ENCODE results near the gene TTLL5. TPM values are rescaled to one million over a fixed set of nuclear protein-coding genes. Genes with fewer than 3 reads are reported as not detected.

TTLL5 gene
- total and polyA plus RNA-seq, 9 of the 15 experiments (the other 6 are each of a cell fraction or from before 2014, with no cell fraction given), result 4.1 to 18.9 (median 12.6) TPM

DNA sequence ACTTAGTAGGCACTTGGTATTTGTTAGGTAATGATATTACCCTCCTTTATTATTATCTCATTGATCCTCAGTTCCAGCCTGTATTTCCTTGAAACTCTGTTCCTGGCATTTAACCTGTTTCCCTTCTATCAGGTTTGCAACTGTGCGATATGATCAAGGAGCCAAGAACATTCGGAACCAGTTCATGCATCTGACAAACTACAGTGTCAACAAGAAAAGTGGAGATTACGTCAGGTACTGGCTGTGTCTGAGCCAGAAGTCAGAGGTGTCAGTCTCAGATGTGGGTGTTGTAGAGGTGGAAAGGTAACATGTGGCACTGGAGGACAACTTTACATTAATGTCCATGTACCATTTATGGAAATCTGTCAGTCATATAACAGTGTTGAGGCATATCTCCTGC is 56.7 kb downstream of the TTLL5 start:
- Histone ChIP-seq H3K4me2 (ENCODE audit: insufficient read depth, low read length) (no peak overlapping the region), H3K9me3 (replicated peaks; ENCODE audit: control insufficient read depth, insufficient read depth, low read depth, low read length) (no peaks in the 10 kb centered on the region), H3K27ac (ENCODE audit: extremely low read depth, low read depth, low read length) (no peak overlapping the region), H3K36me3 (ENCODE audit: control insufficient read depth, insufficient read depth, low read length) (peaks cover 8% of the 10 kb centered on the region; the same call in 2 of the 3 replicates), H2AFZ (ENCODE audit: low read depth, low read length) (no peak overlapping the region), H3K27me3 (ENCODE audit: control insufficient read depth in 2 of 2, insufficient read depth in 2 of 2, low read length in 2 of 2) (no peaks in the 10 kb centered on the region), H3K9ac (ENCODE audit: insufficient read depth in 1 of 2, low read depth in 2 of 2, low read length in 2 of 2) (0 out of 4 replicates have a peak overlapping the region, but pooled peaks of 1 of the 2 experiments have one; percentile 10), H3K4me1 (replicated peaks in 1 of 2; ENCODE audit: control insufficient read depth in 2 of 2, insufficient read depth in 2 of 2, low read length in 2 of 2) (peaks cover 0 to 6% of the 10 kb centered on the region in 2 experiments; a peak in 3 of 5 replicates), H4K20me1 (replicated peaks; ENCODE audit: control insufficient read depth, insufficient read depth, low read length) (no peaks in the 10 kb centered on the region), H3K79me2 (ENCODE audit: control insufficient read depth, insufficient read depth, low read length) (no peaks in the 10 kb centered on the region), H3K4me3 (no peak overlapping the region), H3K9me1 (ENCODE audit: control insufficient read depth, insufficient read depth, low read length) (no peaks in the 10 kb centered on the region)
- in situ Hi-C loops (cut with MboI) (loop anchor here (5.0 to 25.0 kb wide), 3 partner anchors 265 to 937 kb away; partner anchors contain the start of genes ESRRB and TGFB3), intact Hi-C loops (cut with micrococcal nuclease) (loop anchor here (10.0 kb wide), 1 partner anchor 927 kb away; no protein-coding TSS in a partner anchor)
- FAIRE-seq (no peak), DNase-seq (ENCODE audit: extremely low read depth in 1 of 4, low spot score in 3 of 4) (no peak), ATAC-seq (no peak)
- no TSS peak for BruUV-seq (replicated peaks)
- TF ChIP-seq, protein P1, sequence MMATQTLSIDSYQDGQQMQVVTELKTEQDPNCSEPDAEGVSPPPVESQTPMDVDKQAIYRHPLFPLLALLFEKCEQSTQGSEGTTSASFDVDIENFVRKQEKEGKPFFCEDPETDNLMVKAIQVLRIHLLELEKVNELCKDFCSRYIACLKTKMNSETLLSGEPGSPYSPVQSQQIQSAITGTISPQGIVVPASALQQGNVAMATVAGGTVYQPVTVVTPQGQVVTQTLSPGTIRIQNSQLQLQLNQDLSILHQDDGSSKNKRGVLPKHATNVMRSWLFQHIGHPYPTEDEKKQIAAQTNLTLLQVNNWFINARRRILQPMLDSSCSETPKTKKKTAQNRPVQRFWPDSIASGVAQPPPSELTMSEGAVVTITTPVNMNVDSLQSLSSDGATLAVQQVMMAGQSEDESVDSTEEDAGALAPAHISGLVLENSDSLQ (IDR thresholded peaks at IDR 0.05), result peak; percentile 35
- TF ChIP-seq, protein P2, sequence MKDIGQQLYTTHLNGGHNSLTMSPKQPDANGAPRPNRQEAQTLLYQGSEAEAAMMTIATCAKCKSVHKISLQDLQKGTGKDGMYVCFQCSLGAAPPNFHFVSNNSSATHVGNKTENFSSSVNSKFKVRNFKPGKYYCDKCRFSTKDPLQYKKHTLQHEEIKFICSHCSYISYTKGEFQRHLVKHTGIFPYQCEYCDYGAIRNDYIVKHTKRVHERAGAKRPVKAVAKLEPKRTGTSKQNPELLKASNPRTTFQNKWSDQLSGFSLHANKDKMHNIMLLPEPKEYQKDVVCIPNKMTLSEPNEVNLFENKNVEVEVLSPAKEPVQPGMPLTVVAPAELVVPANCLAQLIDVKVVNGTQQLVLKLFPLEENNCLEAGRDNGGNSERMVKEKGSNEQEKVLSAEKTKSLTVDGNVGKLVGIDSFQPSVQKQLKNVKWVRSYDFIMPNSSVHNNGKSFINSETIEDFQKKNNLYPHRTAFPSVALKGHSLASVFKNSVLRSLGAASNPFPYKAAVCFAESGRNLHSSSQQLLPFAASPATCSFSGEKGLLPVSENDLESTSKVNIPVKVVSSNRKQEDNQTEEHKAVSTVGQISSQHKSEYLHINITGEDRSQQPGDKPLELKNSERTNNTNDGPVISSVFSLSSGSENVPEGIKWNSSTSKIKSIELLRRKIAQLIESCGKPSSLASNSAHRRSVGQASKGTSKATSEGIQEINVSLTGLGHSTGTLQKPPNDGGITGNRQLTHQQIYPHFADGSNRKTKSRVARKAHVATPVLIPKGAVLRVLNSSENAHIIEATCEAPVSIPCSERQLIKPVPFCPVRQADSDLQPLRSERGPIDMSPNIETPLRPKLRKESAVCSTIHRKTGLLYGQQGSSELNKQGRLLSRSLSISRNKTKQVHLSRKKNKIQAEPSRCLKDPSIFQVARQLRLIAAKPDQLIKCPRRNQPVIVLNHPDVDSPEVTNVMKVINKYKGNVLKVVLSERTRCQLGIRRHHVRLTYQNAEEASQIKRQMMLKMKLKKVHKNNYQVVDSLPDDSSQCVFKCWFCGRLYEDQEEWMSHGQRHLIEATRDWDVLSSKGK (CRISPR knock-in tag; IDR thresholded peaks at IDR 0.05), result no peak
- TF ChIP-seq ZNF347 (CRISPR knock-in tag; IDR thresholded peaks at IDR 0.05; ENCODE audit: low read depth) (no peak), HNRNPK (IDR thresholded peaks at IDR 0.05; ENCODE audit: low read depth, low read length, poor library complexity, severe bottlenecking) (no peak), BACH1 (tag; IDR thresholded peaks at IDR 0.05) (no peak)
- ChIA-PET POLR2A (interaction anchor here (0.7 kb wide), 1 partner anchor 85 kb away, joined by 3 read pairs; no protein-coding TSS in a partner anchor), CTCF (ENCODE audit: low intra/inter-chr PET ratio) (no interaction called here)
- 45% methylated on average over 3 of the region's 3 CpGs for WGBS (ENCODE audit: insufficient coverage, low coverage, missing lambda C conversion rate)
